SK-N-SH (cell line): ENCODE results near the gene ACSL3.
"Not testable (repeated sequence)": the region's sequence is repeated elsewhere in the genome, so short reads cannot be mapped to it uniquely, and the experiment has no call there.

Experiments used
- CHD2 ChIP-seq: fragments of 150-350 bp; IDR thresholded peaks from 2 replicates; pipeline ENCODE4 v1.6.1; 2018; ENCODE audit warnings: low read length; ENCODE audit not compliant: partially characterized antibody
- EP300 ChIP-seq, 2 experiments: IDR thresholded peaks; 2 replicates each; pipeline versions ENCODE4 v1.4.0 to v1.6.1; 2012; ENCODE audit warnings: borderline replicate concordance in 1 of 2, low read depth in 1 of 2, low read length in 1 of 2
- EZH2phosphoT487 ChIP-seq: fragments of 200-600 bp; sonication (generic); IDR thresholded peaks from 2 replicates; pipeline ENCODE4 v1.6.1; 2017; ENCODE audit warnings: low read depth, mixed run types, mild to moderate bottlenecking, antibody characterized with exemption, moderate library complexity, borderline replicate concordance
- NFIC ChIP-seq: IDR thresholded peaks from 2 replicates; pipeline ENCODE4 v1.4.0; 2012; ENCODE audit warnings: borderline replicate concordance
- NRF1 ChIP-seq: IDR thresholded peaks from 2 replicates; pipeline ENCODE4 v1.6.1; 2012; ENCODE audit warnings: low read depth, mild to moderate bottlenecking, low read length
- POLR2AphosphoS5 ChIP-seq: IDR thresholded peaks from 2 replicates; pipeline ENCODE4 v1.6.1; 2012; ENCODE audit warnings: low read depth, low read length
- RCOR1 ChIP-seq: fragments of 150-350 bp; IDR thresholded peaks from 2 replicates; pipeline ENCODE4 v1.6.1; 2017; ENCODE audit warnings: antibody characterized with exemption, low read length
- SMC3 ChIP-seq: IDR thresholded peaks from 2 replicates; pipeline ENCODE4 v1.6.1; 2012; ENCODE audit warnings: low read depth, low read length, improper control_type of control experiment
- TCF12 ChIP-seq: IDR thresholded peaks from 2 replicates; pipeline ENCODE4 v1.4.0; 2012
- TF ChIP-seq, protein P1 (sequence below): fragments of 200-600 bp; sonication (generic); IDR thresholded peaks from 2 replicates; pipeline ENCODE4 v1.6.1; 2017; ENCODE audit warnings: antibody characterized with exemption, mild to moderate bottlenecking, moderate library complexity
- TF ChIP-seq, protein P2 (sequence below): IDR thresholded peaks from 2 replicates; pipeline ENCODE4 v1.4.0; 2012; ENCODE audit warnings: low read depth
- TF ChIP-seq, protein P3 (sequence below): IDR thresholded peaks from 2 replicates; pipeline ENCODE4 v1.6.1; 2012; ENCODE audit warnings: mild to moderate bottlenecking, low read depth, low read length, moderate library complexity

DNA sequence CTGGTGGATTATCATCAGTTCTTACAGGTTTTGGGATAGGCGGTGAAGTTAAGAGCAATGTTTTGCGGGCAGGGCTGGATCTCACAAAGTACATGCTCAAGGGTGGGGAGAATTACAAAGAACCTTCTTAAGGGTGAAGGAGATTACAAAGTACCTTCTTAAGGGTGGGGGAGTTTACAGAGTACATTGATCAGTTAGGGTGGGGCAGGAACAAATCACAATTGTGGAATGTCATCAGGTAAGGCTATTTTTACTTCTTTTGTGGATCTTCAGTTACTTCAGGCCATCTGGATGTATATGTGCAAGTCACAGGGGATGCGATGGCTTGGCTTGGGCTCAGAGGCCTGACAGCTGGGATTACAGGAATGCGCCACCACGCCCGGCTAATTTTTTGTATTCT is 12.8 kb upstream of the ACSL3 start:
- TF ChIP-seq, protein P1, sequence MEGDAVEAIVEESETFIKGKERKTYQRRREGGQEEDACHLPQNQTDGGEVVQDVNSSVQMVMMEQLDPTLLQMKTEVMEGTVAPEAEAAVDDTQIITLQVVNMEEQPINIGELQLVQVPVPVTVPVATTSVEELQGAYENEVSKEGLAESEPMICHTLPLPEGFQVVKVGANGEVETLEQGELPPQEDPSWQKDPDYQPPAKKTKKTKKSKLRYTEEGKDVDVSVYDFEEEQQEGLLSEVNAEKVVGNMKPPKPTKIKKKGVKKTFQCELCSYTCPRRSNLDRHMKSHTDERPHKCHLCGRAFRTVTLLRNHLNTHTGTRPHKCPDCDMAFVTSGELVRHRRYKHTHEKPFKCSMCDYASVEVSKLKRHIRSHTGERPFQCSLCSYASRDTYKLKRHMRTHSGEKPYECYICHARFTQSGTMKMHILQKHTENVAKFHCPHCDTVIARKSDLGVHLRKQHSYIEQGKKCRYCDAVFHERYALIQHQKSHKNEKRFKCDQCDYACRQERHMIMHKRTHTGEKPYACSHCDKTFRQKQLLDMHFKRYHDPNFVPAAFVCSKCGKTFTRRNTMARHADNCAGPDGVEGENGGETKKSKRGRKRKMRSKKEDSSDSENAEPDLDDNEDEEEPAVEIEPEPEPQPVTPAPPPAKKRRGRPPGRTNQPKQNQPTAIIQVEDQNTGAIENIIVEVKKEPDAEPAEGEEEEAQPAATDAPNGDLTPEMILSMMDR = not testable (repeated sequence)
- TF ChIP-seq NRF1; CHD2; RCOR1; POLR2AphosphoS5; EZH2phosphoT487; TCF12; NFIC; SMC3; EP300 (IDR thresholded peaks at IDR 0.05; ENCODE audit: borderline replicate concordance in 1 of 2, low read depth in 1 of 2, low read length in 1 of 2): not testable (repeated sequence)
- TF ChIP-seq, protein P2, sequence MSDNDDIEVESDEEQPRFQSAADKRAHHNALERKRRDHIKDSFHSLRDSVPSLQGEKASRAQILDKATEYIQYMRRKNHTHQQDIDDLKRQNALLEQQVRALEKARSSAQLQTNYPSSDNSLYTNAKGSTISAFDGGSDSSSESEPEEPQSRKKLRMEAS = not testable (repeated sequence)
- TF ChIP-seq, protein P3, sequence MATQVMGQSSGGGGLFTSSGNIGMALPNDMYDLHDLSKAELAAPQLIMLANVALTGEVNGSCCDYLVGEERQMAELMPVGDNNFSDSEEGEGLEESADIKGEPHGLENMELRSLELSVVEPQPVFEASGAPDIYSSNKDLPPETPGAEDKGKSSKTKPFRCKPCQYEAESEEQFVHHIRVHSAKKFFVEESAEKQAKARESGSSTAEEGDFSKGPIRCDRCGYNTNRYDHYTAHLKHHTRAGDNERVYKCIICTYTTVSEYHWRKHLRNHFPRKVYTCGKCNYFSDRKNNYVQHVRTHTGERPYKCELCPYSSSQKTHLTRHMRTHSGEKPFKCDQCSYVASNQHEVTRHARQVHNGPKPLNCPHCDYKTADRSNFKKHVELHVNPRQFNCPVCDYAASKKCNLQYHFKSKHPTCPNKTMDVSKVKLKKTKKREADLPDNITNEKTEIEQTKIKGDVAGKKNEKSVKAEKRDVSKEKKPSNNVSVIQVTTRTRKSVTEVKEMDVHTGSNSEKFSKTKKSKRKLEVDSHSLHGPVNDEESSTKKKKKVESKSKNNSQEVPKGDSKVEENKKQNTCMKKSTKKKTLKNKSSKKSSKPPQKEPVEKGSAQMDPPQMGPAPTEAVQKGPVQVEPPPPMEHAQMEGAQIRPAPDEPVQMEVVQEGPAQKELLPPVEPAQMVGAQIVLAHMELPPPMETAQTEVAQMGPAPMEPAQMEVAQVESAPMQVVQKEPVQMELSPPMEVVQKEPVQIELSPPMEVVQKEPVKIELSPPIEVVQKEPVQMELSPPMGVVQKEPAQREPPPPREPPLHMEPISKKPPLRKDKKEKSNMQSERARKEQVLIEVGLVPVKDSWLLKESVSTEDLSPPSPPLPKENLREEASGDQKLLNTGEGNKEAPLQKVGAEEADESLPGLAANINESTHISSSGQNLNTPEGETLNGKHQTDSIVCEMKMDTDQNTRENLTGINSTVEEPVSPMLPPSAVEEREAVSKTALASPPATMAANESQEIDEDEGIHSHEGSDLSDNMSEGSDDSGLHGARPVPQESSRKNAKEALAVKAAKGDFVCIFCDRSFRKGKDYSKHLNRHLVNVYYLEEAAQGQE = not testable (repeated sequence)
